Hepatocyte (in vitro differentiated cells): ENCODE results near the gene RIC1. TPM values are rescaled to one million over a fixed set of nuclear protein-coding genes. Genes with fewer than 3 reads are reported as not detected.

Experiments used
- DNase-seq: peaks from one replicate; pipeline ENCODE4 v3.0.0-alpha.2; 2016; ENCODE audit warnings: low spot score
- H2AFZ ChIP-seq: fragments of 200-600 bp; sonication (generic); 2 replicates; pipeline ENCODE4 v1.6.0; 2016; ENCODE audit warnings: antibody characterized with exemption, mild to moderate bottlenecking
- H3K27ac ChIP-seq: fragments of 200-600 bp; sonication (generic); 2 replicates; pipeline ENCODE4 v1.5.1; 2016; ENCODE audit warnings: mild to moderate bottlenecking
- H3K27me3 ChIP-seq: fragments of 200-600 bp; sonication (generic); 2 replicates; pipeline ENCODE4 v1.6.1; 2016
- H3K36me3 ChIP-seq: fragments of 200-600 bp; sonication (generic); replicated peaks from 2 replicates; pipeline ENCODE4 v1.5.1; 2016; ENCODE audit warnings: low read depth; ENCODE audit not compliant: insufficient read depth
- H3K4me1 ChIP-seq: fragments of 200-600 bp; sonication (generic); 2 replicates; pipeline ENCODE4 v1.5.1; 2016; ENCODE audit warnings: mild to moderate bottlenecking, moderate library complexity; ENCODE audit not compliant: insufficient read depth
- H3K4me2 ChIP-seq: fragments of 200-600 bp; sonication (generic); 2 replicates; pipeline ENCODE4 v1.6.0; 2016
- H3K4me3 ChIP-seq: fragments of 200-600 bp; sonication (generic); 2 replicates; pipeline ENCODE4 v1.5.1; 2016; ENCODE audit warnings: mild to moderate bottlenecking
- H3K79me2 ChIP-seq: fragments of 200-600 bp; sonication (generic); 2 replicates; pipeline ENCODE4 v1.6.0; 2017; ENCODE audit warnings: mild to moderate bottlenecking
- H3K9me2 ChIP-seq: fragments of 200-600 bp; sonication (generic); replicated peaks from 2 replicates; pipeline ENCODE4 v1.6.0; 2017; ENCODE audit warnings: mild to moderate bottlenecking; ENCODE audit not compliant: insufficient read depth
- H3K9me3 ChIP-seq: fragments of 200-600 bp; sonication (generic); 2 replicates; pipeline ENCODE4 v1.5.1; 2016; ENCODE audit warnings: low read depth, mild to moderate bottlenecking
- H4K20me1 ChIP-seq: fragments of 200-600 bp; sonication (generic); 2 replicates; pipeline ENCODE4 v1.6.0; 2016; ENCODE audit warnings: mild to moderate bottlenecking; ENCODE audit not compliant: insufficient read depth, poor library complexity, severe bottlenecking
- EZH2 ChIP-seq: fragments of 200-600 bp; sonication (generic); IDR thresholded peaks from 2 replicates; pipeline ENCODE4 v1.6.1; 2016; ENCODE audit warnings: antibody characterized with exemption, mild to moderate bottlenecking, borderline replicate concordance
- EZH2phosphoT487 ChIP-seq: fragments of 200-600 bp; sonication (generic); IDR thresholded peaks from one replicate; pipeline ENCODE4 v1.6.1; 2018; ENCODE audit warnings: antibody characterized with exemption, mild to moderate bottlenecking, low read depth, moderate library complexity; ENCODE audit not compliant: unreplicated experiment, severe bottlenecking
- WGBS: methylation state at CpG from one replicate; pipeline ENCODE4 v1.1.6; 2016; ENCODE audit warnings: low lambda C conversion rate; ENCODE audit errors: missing lambda C conversion rate; 5-methylcytosine and 5-hydroxymethylcytosine counted together
- polyA plus RNA-seq: library from polyadenylated mRNA; unstranded; fragments of >200 nt; fragmentation: Nextera tagmentation; extraction: Ambion mirVana; gene quantifications from 2 replicates; pipeline ENCODE4 v1.2.1, GENCODE V29; 2016
- total RNA-seq: library from RNA; depleted of rRNA; stranded (reverse); fragments of >200 nt; gene quantifications from 2 replicates; pipeline ENCODE4 v1.2.3, GENCODE V29; 2014
- TF ChIP-seq, protein P1 (sequence below): fragments of 200-600 bp; sonication (generic); IDR thresholded peaks from 2 replicates; pipeline ENCODE4 v1.5.1; 2016; ENCODE audit warnings: antibody characterized with exemption, mild to moderate bottlenecking; ENCODE audit not compliant: poor library complexity

RIC1 gene
- total and polyA plus RNA-seq, 2 experiments from 2014 or later: 11.2 to 34.9 TPM

DNA sequence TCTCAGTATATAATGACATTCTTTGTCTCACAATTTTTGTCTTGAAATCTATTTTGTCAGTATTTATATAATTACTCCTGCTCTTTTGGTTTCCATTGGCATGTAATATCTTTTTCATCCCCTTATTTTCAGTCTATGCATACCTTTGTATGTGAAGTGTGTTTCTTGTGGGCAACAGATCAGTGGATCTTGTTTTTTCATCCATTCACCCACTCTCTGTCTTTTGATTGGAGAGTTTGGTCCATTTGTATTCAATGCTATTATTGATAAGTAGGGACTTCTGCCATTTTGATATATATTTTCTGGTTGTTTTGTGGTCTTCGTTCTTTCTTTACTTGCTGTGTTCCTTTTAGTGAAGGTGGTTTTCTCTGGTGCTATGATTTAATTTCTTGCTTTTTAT is 10.9 kb downstream of the RIC1 start:
- Histone ChIP-seq H3K4me1 (no peaks in the 10 kb centered on the region), H3K27ac (no peak overlapping the region), H2AFZ (no peak overlapping the region), H3K9me2 (no peaks in the 10 kb centered on the region), H3K79me2 (peaks cover 100% of the 10 kb centered on the region), H3K4me3 (no peak overlapping the region), H3K36me3 (no peaks in the 10 kb centered on the region), H3K9me3 (no peaks in the 10 kb centered on the region), H3K4me2 (no peak overlapping the region), H4K20me1 (peaks cover 17% of the 10 kb centered on the region), H3K27me3 (no peaks in the 10 kb centered on the region)
- TF ChIP-seq EZH2 (no peak), EZH2phosphoT487 (no peak)
- TF ChIP-seq, protein P1, sequence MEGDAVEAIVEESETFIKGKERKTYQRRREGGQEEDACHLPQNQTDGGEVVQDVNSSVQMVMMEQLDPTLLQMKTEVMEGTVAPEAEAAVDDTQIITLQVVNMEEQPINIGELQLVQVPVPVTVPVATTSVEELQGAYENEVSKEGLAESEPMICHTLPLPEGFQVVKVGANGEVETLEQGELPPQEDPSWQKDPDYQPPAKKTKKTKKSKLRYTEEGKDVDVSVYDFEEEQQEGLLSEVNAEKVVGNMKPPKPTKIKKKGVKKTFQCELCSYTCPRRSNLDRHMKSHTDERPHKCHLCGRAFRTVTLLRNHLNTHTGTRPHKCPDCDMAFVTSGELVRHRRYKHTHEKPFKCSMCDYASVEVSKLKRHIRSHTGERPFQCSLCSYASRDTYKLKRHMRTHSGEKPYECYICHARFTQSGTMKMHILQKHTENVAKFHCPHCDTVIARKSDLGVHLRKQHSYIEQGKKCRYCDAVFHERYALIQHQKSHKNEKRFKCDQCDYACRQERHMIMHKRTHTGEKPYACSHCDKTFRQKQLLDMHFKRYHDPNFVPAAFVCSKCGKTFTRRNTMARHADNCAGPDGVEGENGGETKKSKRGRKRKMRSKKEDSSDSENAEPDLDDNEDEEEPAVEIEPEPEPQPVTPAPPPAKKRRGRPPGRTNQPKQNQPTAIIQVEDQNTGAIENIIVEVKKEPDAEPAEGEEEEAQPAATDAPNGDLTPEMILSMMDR: no peak
- no peak for DNase-seq
- 100% methylated on average over 1 of the region's 1 CpG for WGBS

DNA sequence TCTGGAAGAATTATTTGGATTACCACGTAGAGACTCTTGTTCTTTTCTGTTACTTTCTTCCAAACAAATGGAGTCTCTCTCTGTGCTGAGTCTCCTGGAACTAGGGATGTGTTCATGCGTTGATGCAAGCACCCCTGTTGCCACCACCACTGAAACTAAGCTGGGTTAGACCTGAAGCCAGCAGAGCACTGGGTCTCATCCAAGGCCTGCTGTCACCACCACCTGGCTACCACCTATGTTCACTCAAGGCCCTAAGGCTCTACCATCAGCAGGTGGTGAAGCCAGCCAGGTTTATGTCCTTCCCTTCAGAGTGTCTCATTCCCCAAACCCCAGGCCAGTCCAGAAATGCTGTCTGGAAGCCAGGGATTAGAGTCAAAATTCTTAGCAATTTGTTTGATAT is 13.3 kb downstream of the RIC1 start:
- TF ChIP-seq EZH2phosphoT487 (no peak), EZH2 (no peak)
- TF ChIP-seq, protein P1: no peak

DNA sequence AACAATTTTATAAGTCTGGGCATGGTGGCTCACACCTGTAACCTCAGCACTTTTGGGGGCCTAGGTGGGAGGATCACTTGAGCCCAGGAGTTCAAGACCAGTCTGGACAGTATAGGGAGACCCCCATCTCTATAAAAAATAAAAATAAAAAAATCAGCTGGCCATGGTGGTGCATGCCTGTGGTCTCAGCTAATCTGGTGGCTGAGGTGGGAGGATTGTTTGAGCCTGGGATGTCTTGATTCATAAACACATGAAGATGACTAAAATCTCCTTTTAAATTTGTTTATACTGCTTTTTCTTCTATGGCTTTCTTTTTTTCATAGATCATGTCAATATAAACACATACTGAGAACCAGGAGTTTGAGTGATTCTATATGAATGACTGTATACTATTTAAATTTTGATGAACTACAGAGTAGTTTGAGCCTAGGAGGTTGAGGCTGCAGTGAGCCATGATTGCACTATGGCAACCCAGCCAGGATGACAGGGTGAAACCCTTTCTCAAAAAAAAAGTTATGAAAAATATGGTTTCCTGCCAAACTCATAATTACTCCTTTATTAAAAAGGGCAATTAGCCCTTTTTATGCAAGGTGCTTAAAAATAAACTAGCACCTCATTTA is 14.2 kb downstream of the RIC1 start:
- Histone ChIP-seq H3K9me3 (no peaks in the 10 kb centered on the region), H3K4me3 (no peak overlapping the region), H4K20me1 (peaks cover 34% of the 10 kb centered on the region), H3K36me3 (no peaks in the 10 kb centered on the region), H3K4me1 (no peaks in the 10 kb centered on the region), H3K27me3 (no peaks in the 10 kb centered on the region), H3K9me2 (no peaks in the 10 kb centered on the region), H3K27ac (no peak overlapping the region), H2AFZ (no peak overlapping the region), H3K79me2 (peaks cover 99% of the 10 kb centered on the region), H3K4me2 (no peak overlapping the region)
- TF ChIP-seq EZH2phosphoT487 (no peak), EZH2 (no peak)
- TF ChIP-seq, protein P1: no peak
- no peak for DNase-seq

More for the DNA sequence above, 13.3 kb downstream of the RIC1 start:
- Histone ChIP-seq H3K36me3 (no peaks in the 10 kb centered on the region), H3K9me2 (no peaks in the 10 kb centered on the region), H3K27me3 (no peaks in the 10 kb centered on the region), H3K79me2 (peaks cover 100% of the 10 kb centered on the region), H3K9me3 (no peaks in the 10 kb centered on the region), H3K27ac (no peak overlapping the region), H3K4me2 (no peak overlapping the region), H3K4me1 (no peaks in the 10 kb centered on the region), H2AFZ (no peak overlapping the region), H4K20me1 (peaks cover 32% of the 10 kb centered on the region), H3K4me3 (no peak overlapping the region)
- no peak for DNase-seq
- 92% methylated on average over 2 of the region's 2 CpGs for WGBS
